ENCODE results near the gene RAB5IF. TPM values are rescaled to one million over a fixed set of nuclear protein-coding genes. Genes with fewer than 3 reads are reported as not detected.

Gene RAB5IF
- total and polyA plus RNA-seq, 9 of the 15 experiments (the other 6 are each of a cell fraction or from before 2014, with no cell fraction given) = 26.5 to 198 (median 134) TPM

DNA sequence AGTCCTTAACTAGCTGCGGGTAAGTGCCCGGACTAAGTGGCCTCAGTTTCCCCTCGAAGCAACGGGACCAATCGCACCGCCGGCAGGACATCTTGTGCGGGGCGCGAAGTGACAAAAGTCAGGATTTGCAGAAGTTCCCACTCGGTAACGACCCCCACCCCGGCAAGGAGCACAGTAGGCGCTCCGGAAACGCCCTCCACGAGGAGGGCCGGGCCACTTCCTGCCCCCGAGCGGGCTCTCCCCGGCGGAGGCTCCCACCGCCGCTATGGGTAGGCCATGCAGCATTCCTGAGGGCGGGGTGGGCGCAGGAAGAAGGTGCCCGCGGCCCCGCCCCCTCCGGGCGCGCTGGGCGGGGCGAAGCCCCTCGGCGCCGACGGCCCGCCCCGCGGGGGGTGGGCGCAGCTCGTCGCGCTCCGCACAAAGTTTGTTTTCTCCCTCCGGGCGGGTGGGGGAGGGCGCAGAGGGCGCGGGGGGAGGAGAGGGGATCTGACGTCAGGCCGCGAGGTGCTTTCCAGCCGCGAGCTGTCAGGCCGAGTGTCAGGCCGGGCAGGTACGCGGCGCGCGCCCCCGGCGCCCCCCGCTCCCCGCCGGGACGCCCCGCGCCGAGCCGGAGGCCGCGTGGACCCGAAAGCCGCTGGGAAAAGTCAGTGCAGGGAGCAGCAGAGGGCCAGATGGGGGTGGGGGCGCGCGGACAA is 32.3 kb upstream of the RAB5IF start, which contains the start of gene TGIF2 (continued):
- TF ChIP-seq, protein P1, sequence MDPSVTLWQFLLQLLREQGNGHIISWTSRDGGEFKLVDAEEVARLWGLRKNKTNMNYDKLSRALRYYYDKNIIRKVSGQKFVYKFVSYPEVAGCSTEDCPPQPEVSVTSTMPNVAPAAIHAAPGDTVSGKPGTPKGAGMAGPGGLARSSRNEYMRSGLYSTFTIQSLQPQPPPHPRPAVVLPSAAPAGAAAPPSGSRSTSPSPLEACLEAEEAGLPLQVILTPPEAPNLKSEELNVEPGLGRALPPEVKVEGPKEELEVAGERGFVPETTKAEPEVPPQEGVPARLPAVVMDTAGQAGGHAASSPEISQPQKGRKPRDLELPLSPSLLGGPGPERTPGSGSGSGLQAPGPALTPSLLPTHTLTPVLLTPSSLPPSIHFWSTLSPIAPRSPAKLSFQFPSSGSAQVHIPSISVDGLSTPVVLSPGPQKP (CRISPR knock-in tag; IDR thresholded peaks at IDR 0.05) = no peak
- no peak for TF ChIP-seq ZFP1 (CRISPR knock-in tag; IDR thresholded peaks at IDR 0.05)
- peak; percentile 62 for TF ChIP-seq EP400 (IDR thresholded peaks at IDR 0.05)
- no peak for TF ChIP-seq RNF2 (IDR thresholded peaks at IDR 0.05)
- TF ChIP-seq FUS (optimal IDR thresholded peaks at IDR 0.05; ENCODE audit: low read depth, low read length) = no peak
- peak; percentile 85 for TF ChIP-seq BCOR (IDR thresholded peaks at IDR 0.05)
- TF ChIP-seq, protein P2, sequence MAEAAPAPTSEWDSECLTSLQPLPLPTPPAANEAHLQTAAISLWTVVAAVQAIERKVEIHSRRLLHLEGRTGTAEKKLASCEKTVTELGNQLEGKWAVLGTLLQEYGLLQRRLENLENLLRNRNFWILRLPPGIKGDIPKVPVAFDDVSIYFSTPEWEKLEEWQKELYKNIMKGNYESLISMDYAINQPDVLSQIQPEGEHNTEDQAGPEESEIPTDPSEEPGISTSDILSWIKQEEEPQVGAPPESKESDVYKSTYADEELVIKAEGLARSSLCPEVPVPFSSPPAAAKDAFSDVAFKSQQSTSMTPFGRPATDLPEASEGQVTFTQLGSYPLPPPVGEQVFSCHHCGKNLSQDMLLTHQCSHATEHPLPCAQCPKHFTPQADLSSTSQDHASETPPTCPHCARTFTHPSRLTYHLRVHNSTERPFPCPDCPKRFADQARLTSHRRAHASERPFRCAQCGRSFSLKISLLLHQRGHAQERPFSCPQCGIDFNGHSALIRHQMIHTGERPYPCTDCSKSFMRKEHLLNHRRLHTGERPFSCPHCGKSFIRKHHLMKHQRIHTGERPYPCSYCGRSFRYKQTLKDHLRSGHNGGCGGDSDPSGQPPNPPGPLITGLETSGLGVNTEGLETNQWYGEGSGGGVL (CRISPR knock-in tag; IDR thresholded peaks at IDR 0.05) = no peak
- TF ChIP-seq TAF7 (tag; IDR thresholded peaks at IDR 0.05) = 0 out of 2 replicates have a peak, but pooled peaks have one; percentile 21
- TF ChIP-seq FOSL1 (tag; conservative IDR thresholded peaks at IDR 0.05) = peak; percentile 44; the same call in 1 of the 2 replicates
- peak; percentile 68 for TF ChIP-seq ETV1 (tag; conservative IDR thresholded peaks at IDR 0.05; ENCODE audit: low read depth)
- TF ChIP-seq NFE2L1 (tag; IDR thresholded peaks at IDR 0.05; ENCODE audit: borderline replicate concordance, low read depth) = no peak
- no peak for TF ChIP-seq ZNF408 (CRISPR knock-in tag; IDR thresholded peaks at IDR 0.05; ENCODE audit: low read depth)
- peak in 2 of 3 experiments; percentile 36 to 72 for TF ChIP-seq YY1 (IDR thresholded peaks at IDR 0.05; ENCODE audit: borderline replicate concordance in 1 of 3, control insufficient read depth in 1 of 3, extremely low read depth in 1 of 3, insufficient read depth in 3 of 3, insufficient read length in 1 of 3, insufficient replicate concordance in 2 of 3, low read depth in 1 of 3, low read length in 2 of 3)
- peak; percentile 66 for TF ChIP-seq FIP1L1 (IDR thresholded peaks at IDR 0.05; ENCODE audit: low read depth, low read length, poor library complexity, severe bottlenecking)
- TF ChIP-seq MAZ (CRISPR knock-in tag; conservative IDR thresholded peaks at IDR 0.05 in 1 of 2, IDR thresholded peaks at IDR 0.05 in 1 of 2) = peak; percentile 99 to 100
- 0 out of 2 replicates have a peak, but pooled peaks have one; percentile 23 for TF ChIP-seq ZNF431 (CRISPR knock-in tag; IDR thresholded peaks at IDR 0.05)
- TF ChIP-seq ARNT (IDR thresholded peaks at IDR 0.05) = no peak
- no peak for TF ChIP-seq ZNF77 (CRISPR knock-in tag; IDR thresholded peaks at IDR 0.05)
- TF ChIP-seq, protein P3, sequence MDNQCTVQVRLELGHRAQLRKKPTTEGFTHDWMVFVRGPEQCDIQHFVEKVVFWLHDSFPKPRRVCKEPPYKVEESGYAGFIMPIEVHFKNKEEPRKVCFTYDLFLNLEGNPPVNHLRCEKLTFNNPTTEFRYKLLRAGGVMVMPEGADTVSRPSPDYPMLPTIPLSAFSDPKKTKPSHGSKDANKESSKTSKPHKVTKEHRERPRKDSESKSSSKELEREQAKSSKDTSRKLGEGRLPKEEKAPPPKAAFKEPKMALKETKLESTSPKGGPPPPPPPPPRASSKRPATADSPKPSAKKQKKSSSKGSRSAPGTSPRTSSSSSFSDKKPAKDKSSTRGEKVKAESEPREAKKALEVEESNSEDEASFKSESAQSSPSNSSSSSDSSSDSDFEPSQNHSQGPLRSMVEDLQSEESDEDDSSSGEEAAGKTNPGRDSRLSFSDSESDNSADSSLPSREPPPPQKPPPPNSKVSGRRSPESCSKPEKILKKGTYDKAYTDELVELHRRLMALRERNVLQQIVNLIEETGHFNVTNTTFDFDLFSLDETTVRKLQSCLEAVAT (IDR thresholded peaks at IDR 0.05) = no peak
- TF ChIP-seq BMI1 (IDR thresholded peaks at IDR 0.05; ENCODE audit: low read length) = no peak
- peak; percentile 97 for TF ChIP-seq ZBTB7A (IDR thresholded peaks at IDR 0.05; ENCODE audit: borderline replicate concordance, control insufficient read depth, low read depth, low read length)
- no peak for TF ChIP-seq TARDBP (IDR thresholded peaks at IDR 0.05)
- no peak for TF ChIP-seq MAFF (IDR thresholded peaks at IDR 0.05; ENCODE audit: low read length)

All from K562 (cell line).